Activated CD4-positive, alpha-beta T cell treated with anti-CD3 and anti-CD28 coated beads, Interleukin-2, amount 50 U/mL, for 4 hours (primary cell): ENCODE data around the gene C16orf54.
"Not testable (repeated sequence)": the region's sequence is repeated elsewhere in the genome, so short reads cannot be mapped to it uniquely, and the experiment has no call there.

Source experiments
- DNase-seq, 2 experiments: peaks; one replicate each; pipeline ENCODE4 v3.0.0-alpha.2; 2020

Gene C16orf54

GRCh38 chr16:29739927-29740629 is 5.7 kb downstream of the C16orf54 start:
- DNase-seq = not testable (repeated sequence)

- peak; percentile 26 to 30 for DNase-seq
These were observed 7.3 kb downstream of the C16orf54 start for GRCh38 chr16:29738514-29738913.

DNA sequence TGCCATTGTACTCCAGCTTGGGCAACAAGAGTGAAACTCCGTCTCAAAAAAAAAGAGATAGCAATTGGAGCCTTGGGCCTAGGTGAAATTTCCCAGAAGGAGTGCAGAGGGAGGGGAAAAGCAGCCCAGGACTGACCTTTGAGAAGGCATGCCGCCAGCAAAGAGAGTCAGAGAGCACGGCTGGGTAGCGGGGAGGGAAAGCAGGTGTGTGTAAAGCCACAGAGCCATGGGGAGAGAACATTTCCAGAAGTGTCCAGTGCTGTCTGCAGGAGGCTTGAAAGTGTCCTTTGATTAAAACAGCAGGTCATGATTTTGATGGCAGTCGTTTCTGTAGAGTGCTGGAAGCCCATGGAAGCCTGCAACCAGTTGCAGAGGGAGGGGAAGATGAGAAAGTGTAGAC is 8.1 kb downstream of the C16orf54 start:
- DNase-seq = no peak

- no peak for DNase-seq
These were observed 9.0 kb downstream of the C16orf54 start for GRCh38 chr16:29736764-29737163.

GRCh38 chr16:29736112-29736511 is 9.7 kb downstream of the C16orf54 start:
- DNase-seq = no peak

GRCh38 chr16:29734786-29735185 is 11.0 kb downstream of the C16orf54 start:
- DNase-seq = no peak

DNA sequence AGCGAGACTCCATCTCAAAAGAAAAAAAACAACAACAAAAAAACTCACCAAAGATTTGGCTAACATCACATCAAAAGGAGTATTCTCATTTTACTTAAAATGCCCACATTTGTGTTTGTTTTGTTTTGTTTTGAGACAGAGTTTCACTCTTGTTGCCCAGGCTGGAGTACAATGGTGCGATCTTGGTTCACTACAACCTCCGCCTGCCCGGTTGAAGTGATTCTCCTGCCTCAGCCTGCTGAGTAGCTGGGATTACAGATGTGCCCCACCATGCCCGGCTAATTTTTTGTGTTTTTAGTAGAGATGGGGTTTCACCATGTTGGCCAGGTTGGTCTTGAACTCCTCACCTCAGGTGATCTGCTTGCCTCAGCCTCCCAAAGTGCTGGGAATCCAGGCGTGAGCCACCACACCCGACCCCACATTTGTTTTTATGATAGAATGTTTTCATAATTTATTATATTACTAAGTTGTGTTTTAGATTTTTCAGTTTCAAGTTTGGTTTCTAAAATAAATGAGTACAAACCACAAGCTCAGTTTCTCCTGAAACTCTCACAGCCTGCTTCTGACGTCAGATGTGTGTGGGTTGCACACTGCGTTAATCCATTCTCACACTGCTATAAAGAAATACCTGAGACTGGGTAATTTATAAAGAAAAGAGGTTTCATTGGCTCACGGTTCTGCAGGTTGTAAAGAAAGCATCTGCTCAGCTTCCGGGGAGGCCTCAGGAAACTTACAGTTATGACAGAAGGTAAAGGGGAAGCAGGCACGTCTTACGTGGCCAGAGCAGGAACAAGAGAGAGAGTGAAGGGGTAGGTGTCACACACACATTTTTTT is 13.8 kb downstream of the C16orf54 start:
- DNase-seq = peak; percentile 47 to 52

GRCh38 chr16:29730649-29731048 is 15.1 kb downstream of the C16orf54 start:
- no peak for DNase-seq

GRCh38 chr16:29729116-29729521 is 16.7 kb downstream of the C16orf54 start:
- DNase-seq = no peak

GRCh38 chr16:29727452-29727851 is 18.3 kb downstream of the C16orf54 start:
- DNase-seq = no peak

GRCh38 chr16:29726845-29727377 is 18.9 kb downstream of the C16orf54 start:
- no peak for DNase-seq

DNA sequence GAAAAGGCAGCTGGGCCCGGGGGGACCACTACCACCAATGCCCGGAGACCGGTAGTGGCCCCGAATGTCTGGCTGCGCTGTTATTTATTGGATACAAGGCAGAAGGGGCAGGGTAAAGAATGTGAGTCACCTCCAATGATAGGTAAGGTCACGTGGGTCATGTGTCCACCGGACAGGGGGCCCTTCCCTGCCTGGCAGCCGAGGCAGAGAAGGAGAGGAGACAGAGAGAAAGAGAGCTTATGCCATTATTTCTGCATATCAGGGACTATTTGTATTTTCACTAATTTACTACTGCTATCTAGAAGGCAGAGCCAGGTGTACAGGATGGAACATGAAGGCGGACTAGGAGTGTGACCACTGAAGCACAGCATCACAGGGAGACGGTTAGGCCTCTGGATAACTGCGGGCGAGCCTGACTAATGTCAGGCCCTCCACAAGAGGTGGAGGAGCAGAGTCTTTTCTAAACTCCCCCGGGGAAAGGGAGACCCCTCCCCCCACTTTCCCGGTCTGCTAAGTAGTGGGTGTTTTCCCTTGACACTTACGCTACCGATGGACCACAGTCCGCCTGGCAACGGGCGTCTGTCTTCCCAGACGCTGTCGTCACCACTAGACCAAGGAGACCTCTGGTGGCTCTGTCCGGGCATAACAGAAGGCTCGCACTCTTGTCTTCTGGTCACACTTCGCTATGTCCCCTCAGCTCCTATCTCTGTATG is 24.5 kb downstream of the C16orf54 start:
- peak in 1 of 2 experiments; percentile 19 for DNase-seq

DNA sequence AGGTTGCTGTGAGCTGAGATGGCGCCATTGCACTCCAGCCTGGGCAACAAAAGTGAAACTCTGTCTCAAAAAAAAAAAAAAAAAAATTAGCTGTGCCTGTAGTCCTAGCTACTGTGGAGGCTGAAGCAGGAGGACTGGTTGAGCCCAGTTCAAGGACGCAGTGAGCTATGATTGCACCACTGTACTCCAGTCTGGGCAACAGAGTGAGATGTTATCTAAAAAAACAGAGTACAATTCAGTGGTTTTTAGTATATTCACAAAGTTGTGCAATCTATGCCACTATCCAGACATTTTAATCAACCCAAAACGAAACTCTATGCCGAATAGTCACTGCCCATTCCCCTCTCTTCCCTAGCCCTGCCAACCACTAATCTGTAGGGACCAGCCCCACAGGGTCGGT is 25.1 kb downstream of the C16orf54 start:
- no peak for DNase-seq

GRCh38 chr16:29719063-29719462 is 26.7 kb downstream of the C16orf54 start:
- no peak for DNase-seq

GRCh38 chr16:29717113-29717512 is 28.7 kb downstream of the C16orf54 start:
- no peak for DNase-seq

GRCh38 chr16:29714972-29715371 is 30.8 kb downstream of the C16orf54 start:
- DNase-seq = no peak

DNA sequence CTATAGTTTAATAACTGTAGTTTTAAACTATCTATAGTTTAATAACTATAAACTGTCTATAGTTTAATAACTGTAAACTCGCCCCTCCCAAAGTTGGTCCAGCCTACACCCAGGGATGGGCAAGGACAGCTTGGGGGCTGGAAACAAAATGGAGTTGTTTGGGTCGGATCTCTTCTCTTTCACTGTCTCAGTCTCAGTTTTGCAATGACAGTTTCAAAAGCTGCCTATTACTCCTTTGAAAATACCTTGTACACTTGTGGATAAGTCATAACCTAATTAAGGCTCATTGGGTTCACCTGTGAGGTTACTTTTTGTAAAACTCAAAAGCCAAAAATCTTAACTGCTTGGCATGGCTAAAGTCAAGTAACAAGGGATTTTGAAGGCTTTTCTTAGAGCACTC is 31.4 kb downstream of the C16orf54 start:
- no peak for DNase-seq

- DNase-seq = no peak
These were observed 33.0 kb downstream of the C16orf54 start for GRCh38 chr16:29712809-29713208.

- no peak for DNase-seq
These were observed 35.3 kb downstream of the C16orf54 start for GRCh38 chr16:29710227-29711219.

DNA sequence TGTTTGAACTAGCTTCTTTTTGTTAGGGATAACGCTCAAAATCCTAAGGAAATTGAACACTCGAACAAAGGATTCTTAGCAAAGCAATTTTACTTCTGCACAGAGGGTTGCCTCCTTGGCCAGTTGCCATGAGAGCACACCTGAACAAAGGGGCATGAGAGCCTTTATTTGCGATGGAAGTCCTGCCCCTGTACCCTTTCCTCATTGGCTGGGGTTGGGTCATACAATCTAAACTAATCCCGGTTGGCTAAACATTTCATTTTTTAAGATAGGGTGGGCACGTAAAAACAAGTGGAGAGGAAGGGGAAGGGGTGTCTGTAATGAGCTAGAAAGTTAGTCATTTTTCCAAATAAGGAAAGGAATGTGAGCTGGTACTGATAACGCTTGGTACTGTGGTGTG is 36.1 kb downstream of the C16orf54 start:
- DNase-seq = not testable (repeated sequence)

GRCh38 chr16:29708917-29709600 is 36.7 kb downstream of the C16orf54 start:
- no peak for DNase-seq
